CD14-positive monocyte (primary cell): ENCODE data around the gene KIF1B. TPM values are rescaled to one million over a fixed set of nuclear protein-coding genes. Genes with fewer than 3 reads are reported as not detected.

Experiments used
- DNase-seq, 3 donors: peaks; one replicate each; pipeline ENCODE4 v3.0.0-alpha.2; 2011 to 2022
- H2AFZ ChIP-seq: 2 replicates; pipeline ENCODE4 v1.6.0; 2012; ENCODE audit warnings: mild to moderate bottlenecking, low read depth, low read length, inconsistent platforms; ENCODE audit not compliant: insufficient read depth, poor library complexity, severe bottlenecking
- H3K27ac ChIP-seq, 2 donors: 1 replicate in 1 of 2; 2 replicates in 1 of 2; pipeline ENCODE4 v1.5.1; 2012 to 2013; ENCODE audit warnings: low read length in 2 of 2, control low read depth in 1 of 2, inconsistent platforms in 1 of 2, low read depth in 1 of 2, mild to moderate bottlenecking in 1 of 2
- H3K27me3 ChIP-seq, 2 donors: one replicate each; pipeline versions ENCODE4 v1.6.0 to v1.6.1; 2011 to 2013; ENCODE audit warnings: low read length in 2 of 2; ENCODE audit not compliant: control insufficient read depth in 2 of 2, insufficient read depth in 2 of 2
- H3K36me3 ChIP-seq, 2 donors: replicated peaks in 1 of 2; 1 replicate in 1 of 2; 2 replicates in 1 of 2; pipeline versions ENCODE4 v1.5.1 to v1.6.1; 2012 to 2013; ENCODE audit warnings: low read length in 2 of 2, control low read depth in 1 of 2, inconsistent platforms in 1 of 2, mild to moderate bottlenecking in 1 of 2; ENCODE audit not compliant: insufficient read depth in 2 of 2, control insufficient read depth in 1 of 2
- H3K4me1 ChIP-seq, 2 donors: 1 replicate in 1 of 2; 2 replicates in 1 of 2; pipeline versions ENCODE4 v1.5.1 to v1.6.1; 2012 to 2013; ENCODE audit warnings: low read length in 2 of 2, control low read depth in 1 of 2, inconsistent platforms in 1 of 2, mild to moderate bottlenecking in 1 of 2, moderate library complexity in 1 of 2; ENCODE audit not compliant: insufficient read depth in 2 of 2, control insufficient read depth in 1 of 2
- H3K4me2 ChIP-seq: replicated peaks from 2 replicates; pipeline ENCODE3; 2012; ENCODE audit warnings: low read length, moderate library complexity, mild to moderate bottlenecking; ENCODE audit not compliant: poor library complexity, severe bottlenecking; ENCODE audit errors: extremely low read depth
- H3K4me3 ChIP-seq, 3 experiments: fragments of 200-600 bp in 1 of 3; sonication (generic) in 1 of 3; replicated peaks in 1 of 3; 1 replicate in 2 of 3; 2 replicates in 1 of 3; pipeline ENCODE4 v1.5.1; 2011 to 2013; ENCODE audit warnings: low read length in 3 of 3, mild to moderate bottlenecking in 3 of 3, control low read depth in 2 of 3, low read depth in 2 of 3, inconsistent platforms in 1 of 3, moderate library complexity in 1 of 3
- H3K79me2 ChIP-seq: 2 replicates; pipeline ENCODE4 v1.6.0; 2012; ENCODE audit warnings: mild to moderate bottlenecking, control low read depth, inconsistent platforms, low read length, moderate library complexity; ENCODE audit not compliant: insufficient read depth
- H3K9ac ChIP-seq: 2 replicates; pipeline ENCODE4 v1.6.0; 2017; ENCODE audit warnings: low read length, mild to moderate bottlenecking; ENCODE audit not compliant: insufficient read depth, poor library complexity, severe bottlenecking
- H3K9me3 ChIP-seq, 2 donors: replicated peaks in 1 of 2; 1 replicate in 1 of 2; 2 replicates in 1 of 2; pipeline versions ENCODE4 v1.5.1 to v1.6.1; 2012 to 2013; ENCODE audit warnings: low read length in 2 of 2, control low read depth in 1 of 2; ENCODE audit not compliant: control insufficient read depth in 1 of 2, insufficient read depth in 1 of 2
- H4K20me1 ChIP-seq: 2 replicates; pipeline ENCODE4 v1.6.0; 2012; ENCODE audit warnings: mild to moderate bottlenecking, low read length, control low read depth, moderate library complexity; ENCODE audit not compliant: insufficient read depth
- H3K27ac Mint-ChIP-seq, 7 donors: one replicate each; pipeline ENCODE4 v1.8.0; 2020; ENCODE audit warnings: mild to moderate bottlenecking in 7 of 7, mixed read lengths in 7 of 7, moderate library complexity in 6 of 7, inconsistent platforms in 2 of 7
- H3K27me3 Mint-ChIP-seq, 3 donors: one replicate each; pipeline ENCODE4 v1.8.0; 2021 to 2022; ENCODE audit warnings: low read depth in 3 of 3, mild to moderate bottlenecking in 3 of 3, mixed read lengths in 3 of 3, moderate library complexity in 3 of 3, inconsistent platforms in 1 of 3
- H3K36me3 Mint-ChIP-seq, 2 donors: one replicate each; pipeline ENCODE4 v1.8.0; 2020; ENCODE audit warnings: mixed read lengths in 2 of 2, inconsistent platforms in 1 of 2, mild to moderate bottlenecking in 1 of 2
- H3K4me1 Mint-ChIP-seq: one replicate; pipeline ENCODE4 v1.8.0; 2020; ENCODE audit warnings: mild to moderate bottlenecking, mixed read lengths
- H3K4me3 Mint-ChIP-seq, 2 donors: one replicate each; pipeline ENCODE4 v1.8.0; 2020; ENCODE audit warnings: mild to moderate bottlenecking in 2 of 2, mixed read lengths in 2 of 2, moderate library complexity in 1 of 2
- H3K9me3 Mint-ChIP-seq, 7 donors: one replicate each; pipeline ENCODE4 v1.8.0; 2020 to 2022; ENCODE audit warnings: mixed read lengths in 7 of 7, mild to moderate bottlenecking in 6 of 7, moderate library complexity in 6 of 7, inconsistent platforms in 2 of 7
- WGBS: methylation state at CpG from one replicate; pipeline ENCODE4 v1.1.5; 2013; ENCODE audit warnings: missing lambda C conversion rate; ENCODE audit not compliant: insufficient coverage; 5-methylcytosine and 5-hydroxymethylcytosine counted together
- intact Hi-C, 2 donors: fragments of 100-400 bp; cut with micrococcal nuclease; formaldehyde crosslinking; loops; one replicate each; pipeline versions ENCODE4 v1.15.0 to v1.15.1; 2023
- polyA plus RNA-seq, 3 donors: library from polyadenylated mRNA; depleted of rRNA in 1 of 3; unstranded in 2 of 3; stranded (reverse) in 1 of 3; fragments of 300-500 nt in 2 of 3; fragments of >200 nt in 1 of 3; fragmentation: Illumina TruSeq in 2 of 3; gene quantifications; 1 replicate in 2 of 3; 2 replicates in 1 of 3; pipeline ENCODE4 v1.2.3, GENCODE V29; 2012 to 2021
- TF ChIP-seq, protein P1 (sequence below): fragments of 200-600 bp; IDR thresholded peaks from one replicate; pipeline ENCODE4 v1.8.0; 2022; ENCODE audit warnings: antibody characterized with exemption, mild to moderate bottlenecking

KIF1B gene
- polyA plus RNA-seq, 3 donors: 3.0 to 7.0 (median 3.3) TPM

DNA sequence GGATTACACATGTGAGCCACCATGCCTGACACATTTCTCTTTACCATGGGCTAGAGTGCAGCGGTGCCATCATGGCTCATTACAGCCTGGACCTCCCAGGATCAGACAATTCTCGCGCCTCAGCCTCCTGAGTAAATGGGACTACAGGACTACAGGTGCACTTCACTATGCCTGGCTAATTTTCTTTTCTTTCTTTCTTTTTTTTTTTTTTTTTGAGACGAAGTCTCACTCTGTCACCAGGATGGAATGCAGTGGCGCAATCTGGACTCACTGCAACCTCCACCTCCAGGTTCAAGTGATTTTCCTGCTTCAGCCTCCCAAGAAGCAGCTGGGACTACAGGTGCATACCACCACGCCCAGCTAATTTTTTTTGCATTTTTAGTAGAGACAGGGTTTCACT lies 14.8 kb upstream of the KIF1B start:
- H3K27me3 Mint-ChIP-seq: peaks cover 6 to 12% (median 11%) of the 10 kb centered on the region in 3 donors

DNA sequence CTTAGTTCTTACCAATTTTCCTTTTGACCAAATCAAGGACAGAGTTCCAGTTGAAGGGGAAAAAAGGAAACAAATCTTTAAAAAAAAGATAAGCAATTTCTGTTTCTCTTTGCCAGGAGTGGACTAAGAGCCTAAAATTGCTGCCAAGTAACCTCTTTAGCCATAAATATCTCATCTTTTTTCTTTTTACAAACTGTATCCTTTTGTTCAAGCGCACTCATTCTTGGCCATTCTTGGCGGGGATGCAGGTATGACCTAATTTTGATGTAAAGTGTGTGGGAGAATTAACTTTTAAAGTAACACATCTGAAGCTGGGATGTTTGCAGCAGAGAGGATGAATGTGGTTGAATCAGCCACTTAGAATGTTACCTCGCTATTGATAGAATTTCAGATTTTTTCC lies 13.4 kb upstream of the KIF1B start:
- no peaks in the 10 kb centered on the region for H3K27me3 ChIP-seq
- H3K27ac ChIP-seq: no peak overlapping the region
- no peaks in the 10 kb centered on the region for H4K20me1 ChIP-seq
- H3K27me3 Mint-ChIP-seq: peaks cover 6 to 14% (median 10%) of the 10 kb centered on the region in 3 donors
- no peaks in the 10 kb centered on the region for H3K9me3 ChIP-seq
- no peak overlapping the region for H3K4me2 ChIP-seq
- intact Hi-C loops: no loop called here
- H3K36me3 ChIP-seq: no peaks in the 10 kb centered on the region
- H3K36me3 Mint-ChIP-seq: no peaks in the 10 kb centered on the region
- TF ChIP-seq, protein P1, sequence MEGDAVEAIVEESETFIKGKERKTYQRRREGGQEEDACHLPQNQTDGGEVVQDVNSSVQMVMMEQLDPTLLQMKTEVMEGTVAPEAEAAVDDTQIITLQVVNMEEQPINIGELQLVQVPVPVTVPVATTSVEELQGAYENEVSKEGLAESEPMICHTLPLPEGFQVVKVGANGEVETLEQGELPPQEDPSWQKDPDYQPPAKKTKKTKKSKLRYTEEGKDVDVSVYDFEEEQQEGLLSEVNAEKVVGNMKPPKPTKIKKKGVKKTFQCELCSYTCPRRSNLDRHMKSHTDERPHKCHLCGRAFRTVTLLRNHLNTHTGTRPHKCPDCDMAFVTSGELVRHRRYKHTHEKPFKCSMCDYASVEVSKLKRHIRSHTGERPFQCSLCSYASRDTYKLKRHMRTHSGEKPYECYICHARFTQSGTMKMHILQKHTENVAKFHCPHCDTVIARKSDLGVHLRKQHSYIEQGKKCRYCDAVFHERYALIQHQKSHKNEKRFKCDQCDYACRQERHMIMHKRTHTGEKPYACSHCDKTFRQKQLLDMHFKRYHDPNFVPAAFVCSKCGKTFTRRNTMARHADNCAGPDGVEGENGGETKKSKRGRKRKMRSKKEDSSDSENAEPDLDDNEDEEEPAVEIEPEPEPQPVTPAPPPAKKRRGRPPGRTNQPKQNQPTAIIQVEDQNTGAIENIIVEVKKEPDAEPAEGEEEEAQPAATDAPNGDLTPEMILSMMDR: no peak
- no peaks in the 10 kb centered on the region for H3K4me1 ChIP-seq
- no CpG with 5 or more reads among the region's 3 CpGs for WGBS
- H3K9me3 Mint-ChIP-seq: peaks cover 0 to 2% (median 0%) of the 10 kb centered on the region in 7 donors
- no peak overlapping the region for H3K4me3 ChIP-seq
- no peak overlapping the region for H2AFZ ChIP-seq
- no peak overlapping the region for H3K4me3 Mint-ChIP-seq
- H3K4me1 Mint-ChIP-seq: no peaks in the 10 kb centered on the region
- no peak overlapping the region for H3K27ac Mint-ChIP-seq
- H3K9ac ChIP-seq: no peak overlapping the region
- no peak for DNase-seq
- no peaks in the 10 kb centered on the region for H3K79me2 ChIP-seq

More for the DNA sequence above, 14.8 kb upstream of the KIF1B start:
- Histone ChIP-seq H3K27me3 (no peaks in the 10 kb centered on the region), H3K4me3 (no peak overlapping the region), H4K20me1 (no peaks in the 10 kb centered on the region), H3K9ac (no peak overlapping the region), H3K4me1 (no peaks in the 10 kb centered on the region), H3K9me3 (no peaks in the 10 kb centered on the region), H3K4me2 (no peak overlapping the region), H3K27ac (no peak overlapping the region), H3K79me2 (no peaks in the 10 kb centered on the region), H3K36me3 (no peaks in the 10 kb centered on the region), H2AFZ (no peak overlapping the region)
- 97% methylated on average over 4 of the region's 6 CpGs for WGBS
- TF ChIP-seq, protein P1: no peak
- Mint-ChIP-seq H3K9me3 (peaks cover 0 to 5% (median 0%) of the 10 kb centered on the region in 7 donors), H3K27ac (no peak overlapping the region), H3K4me3 (no peak overlapping the region), H3K36me3 (no peaks in the 10 kb centered on the region), H3K4me1 (peaks cover 5% of the 10 kb centered on the region)
- DNase-seq: no peak
- intact Hi-C loops: no loop called here
